ES-I3 (cell line): ENCODE results near the gene DEPP1.

Experiments used
- H3K36me3 ChIP-seq: 2 replicates; pipeline ENCODE4 v1.6.1; 2013; ENCODE audit warnings: mild to moderate bottlenecking, low read length, control low read depth, moderate library complexity; ENCODE audit not compliant: insufficient read depth
- H3K4me1 ChIP-seq: 2 replicates; pipeline ENCODE4 v1.6.1; 2013; ENCODE audit warnings: mild to moderate bottlenecking, control low read depth, low read length; ENCODE audit not compliant: insufficient read depth
- H3K9ac ChIP-seq: 2 replicates; pipeline ENCODE4 v1.6.1; 2013; ENCODE audit warnings: low read depth, mild to moderate bottlenecking, low read length, moderate library complexity
- H3K9me3 ChIP-seq: 2 replicates; pipeline ENCODE4 v1.6.1; 2013; ENCODE audit warnings: mild to moderate bottlenecking, low read length, moderate library complexity; ENCODE audit not compliant: control insufficient read depth, insufficient read depth

DEPP1 gene

GRCh38 chr10:44949915-44950314 is 28.7 kb downstream of the DEPP1 start:
- H3K36me3 ChIP-seq: no peaks in the 10 kb centered on the region
- H3K9me3 ChIP-seq: peaks cover 3% of the 10 kb centered on the region; the same call in 1 of the 2 replicates
- no peak overlapping the region for H3K9ac ChIP-seq
- peaks cover 14% of the 10 kb centered on the region for H3K4me1 ChIP-seq

- H3K36me3 ChIP-seq: no peaks in the 10 kb centered on the region
- H3K9me3 ChIP-seq: peaks cover 5% of the 10 kb centered on the region; the same call in 1 of the 2 replicates
- peaks cover 14% of the 10 kb centered on the region for H3K4me1 ChIP-seq
- H3K9ac ChIP-seq: no peak overlapping the region
Measured at GRCh38 chr10:44949127-44949802, 29.3 kb downstream of the DEPP1 start.

DNA sequence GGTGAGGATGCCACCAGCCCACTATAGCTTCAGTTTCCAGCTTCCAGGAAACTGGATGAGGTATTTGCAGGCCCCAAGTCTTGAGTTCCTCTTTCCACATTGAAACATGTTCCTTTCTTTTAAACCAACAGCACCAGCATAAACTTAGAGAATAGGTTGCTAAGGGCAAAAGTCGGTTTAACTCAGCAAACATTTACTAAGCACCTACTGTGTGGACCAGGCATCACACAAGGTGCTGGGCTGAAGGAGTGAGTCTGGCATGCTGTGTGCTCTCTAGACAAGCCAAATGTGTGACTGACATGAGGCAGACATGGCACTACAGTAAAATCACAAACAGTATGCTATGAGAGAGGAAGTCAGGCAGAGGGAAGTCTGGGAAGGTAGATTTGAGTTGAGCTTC is 30.0 kb downstream of the DEPP1 start:
- H3K4me1 ChIP-seq: peaks cover 14% of the 10 kb centered on the region
- no peak overlapping the region for H3K9ac ChIP-seq
- H3K9me3 ChIP-seq: peaks cover 6% of the 10 kb centered on the region; the same call in 1 of the 2 replicates
- no peaks in the 10 kb centered on the region for H3K36me3 ChIP-seq

DNA sequence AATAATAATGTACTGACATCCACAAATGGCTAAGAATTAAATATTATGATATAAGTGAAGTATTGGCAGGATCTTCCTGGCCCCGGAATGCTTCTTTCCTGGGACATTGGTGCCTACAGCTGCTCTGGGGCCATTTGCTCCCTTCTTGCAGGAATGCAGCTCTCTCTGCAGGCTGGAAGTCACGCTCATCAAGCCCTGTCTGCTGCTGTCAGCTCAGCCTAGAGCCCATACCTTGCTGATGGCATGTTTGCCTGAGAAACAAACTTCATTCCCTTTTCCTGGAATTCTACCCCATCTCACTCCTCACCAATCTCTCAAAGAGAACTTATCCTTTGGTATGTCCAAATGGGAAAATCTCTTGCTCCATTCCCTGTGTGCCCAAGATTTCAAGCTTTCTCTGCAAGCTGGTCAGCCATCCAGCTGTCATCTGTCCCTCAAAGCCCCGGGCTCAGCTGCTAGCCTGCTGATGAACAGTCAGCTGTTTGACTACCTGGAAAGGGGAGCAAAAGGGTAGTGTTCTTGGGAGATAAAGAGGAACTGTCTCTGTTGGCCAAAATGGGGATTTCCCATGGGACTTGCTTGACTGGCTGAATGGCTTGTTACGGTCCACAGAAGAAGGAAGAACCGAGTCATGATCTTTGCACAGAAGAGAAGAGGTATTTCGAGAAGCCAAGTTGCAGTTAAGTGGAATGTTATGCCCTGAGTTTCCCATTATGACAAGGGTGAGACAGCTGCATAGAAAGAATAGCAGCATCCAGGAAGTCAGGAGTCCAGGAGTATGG is 31.0 kb downstream of the DEPP1 start:
- Histone ChIP-seq H3K36me3 (no peaks in the 10 kb centered on the region), H3K9me3 (peaks cover 7% of the 10 kb centered on the region; the same call in 1 of the 2 replicates), H3K4me1 (peaks cover 3% of the 10 kb centered on the region), H3K9ac (no peak overlapping the region)

- Histone ChIP-seq H3K9me3 (peaks cover 15% of the 10 kb centered on the region; the same call in 1 of the 2 replicates), H3K9ac (no peak overlapping the region), H3K4me1 (peaks cover 3% of the 10 kb centered on the region; the same call in 1 of the 2 replicates), H3K36me3 (no peaks in the 10 kb centered on the region)
Measured at GRCh38 chr10:44946205-44946604, 32.4 kb downstream of the DEPP1 start.

- Histone ChIP-seq H3K9me3 (peaks cover 15% of the 10 kb centered on the region; the same call in 1 of the 2 replicates), H3K9ac (no peak overlapping the region), H3K4me1 (no peaks in the 10 kb centered on the region), H3K36me3 (no peaks in the 10 kb centered on the region)
Measured at GRCh38 chr10:44944354-44944753, 34.3 kb downstream of the DEPP1 start.

DNA sequence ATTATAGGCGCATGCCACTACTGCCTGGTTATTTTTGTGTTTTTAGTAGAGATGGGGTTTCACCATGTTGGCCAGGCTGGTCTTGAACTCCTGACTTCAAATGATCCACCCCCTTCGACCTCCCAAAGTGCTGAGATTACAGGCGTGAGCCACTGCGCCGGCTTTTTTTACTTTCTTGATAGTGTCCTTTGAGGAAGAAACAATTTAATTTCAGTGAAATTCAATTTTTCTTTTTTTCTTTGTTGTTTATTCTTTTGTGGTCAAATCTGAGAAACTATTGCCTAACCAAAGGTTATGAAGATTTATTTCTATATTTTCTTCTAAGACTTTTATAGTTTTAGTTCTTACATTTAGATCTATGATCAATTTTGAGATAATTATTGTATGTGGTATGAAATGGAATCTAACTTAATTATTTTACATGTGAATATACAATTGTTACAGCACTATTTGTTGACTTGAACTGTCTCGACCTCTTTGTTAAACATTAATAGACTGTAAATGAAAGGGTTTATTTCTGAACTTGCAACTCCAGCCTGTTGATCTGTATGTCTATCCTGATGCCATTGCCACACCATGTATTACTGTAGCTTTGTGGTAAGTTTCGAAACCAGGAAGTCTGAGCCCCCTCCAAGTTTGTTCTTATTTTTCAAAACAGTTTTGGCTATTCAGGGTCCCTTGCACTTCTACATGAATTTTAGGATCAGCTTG is 38.8 kb downstream of the DEPP1 start:
- Histone ChIP-seq H3K9ac (no peak overlapping the region), H3K36me3 (no peaks in the 10 kb centered on the region), H3K9me3 (peaks cover 12% of the 10 kb centered on the region; the same call in 1 of the 2 replicates), H3K4me1 (no peaks in the 10 kb centered on the region)

- Histone ChIP-seq H3K4me1 (no peaks in the 10 kb centered on the region), H3K9ac (no peak overlapping the region), H3K9me3 (peaks cover 9% of the 10 kb centered on the region; the same call in 1 of the 2 replicates), H3K36me3 (no peaks in the 10 kb centered on the region)
Measured at GRCh38 chr10:44938956-44939355, 39.7 kb downstream of the DEPP1 start.

GRCh38 chr10:44937196-44938005 is 41.2 kb downstream of the DEPP1 start:
- no peaks in the 10 kb centered on the region for H3K4me1 ChIP-seq

GRCh38 chr10:44936314-44936975 is 42.2 kb downstream of the DEPP1 start:
- no peak overlapping the region for H3K9ac ChIP-seq
- 0 out of 2 replicates have a peak, but pooled peaks cover 3% of the 10 kb centered on the region for H3K9me3 ChIP-seq
- H3K4me1 ChIP-seq: no peaks in the 10 kb centered on the region
- no peaks in the 10 kb centered on the region for H3K36me3 ChIP-seq

More at GRCh38 chr10:44937196-44938005, 41.2 kb downstream of the DEPP1 start:
- Histone ChIP-seq H3K9me3 (peaks cover 6% of the 10 kb centered on the region; the same call in 1 of the 2 replicates), H3K9ac (no peak overlapping the region), H3K36me3 (no peaks in the 10 kb centered on the region)

DNA sequence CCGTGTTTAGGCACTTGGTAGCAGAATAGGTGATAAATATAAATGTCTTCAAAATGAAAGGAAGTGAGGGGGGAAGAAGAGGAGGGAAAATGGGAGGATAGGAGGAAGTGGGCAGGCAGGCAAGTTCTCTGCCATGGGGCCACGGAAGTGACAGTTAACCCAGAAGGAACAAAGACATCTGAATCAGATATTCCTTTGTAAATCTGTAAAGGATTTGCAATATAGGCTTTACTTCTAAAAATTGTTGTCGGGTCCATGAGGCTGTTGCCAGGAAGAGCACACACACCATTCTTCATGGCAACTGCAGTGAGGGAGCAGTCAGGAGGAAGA is 42.7 kb downstream of the DEPP1 start:
- no peak overlapping the region for H3K9ac ChIP-seq
- H3K36me3 ChIP-seq: no peaks in the 10 kb centered on the region
- H3K9me3 ChIP-seq: no peaks in the 10 kb centered on the region
- H3K4me1 ChIP-seq: no peaks in the 10 kb centered on the region

DNA sequence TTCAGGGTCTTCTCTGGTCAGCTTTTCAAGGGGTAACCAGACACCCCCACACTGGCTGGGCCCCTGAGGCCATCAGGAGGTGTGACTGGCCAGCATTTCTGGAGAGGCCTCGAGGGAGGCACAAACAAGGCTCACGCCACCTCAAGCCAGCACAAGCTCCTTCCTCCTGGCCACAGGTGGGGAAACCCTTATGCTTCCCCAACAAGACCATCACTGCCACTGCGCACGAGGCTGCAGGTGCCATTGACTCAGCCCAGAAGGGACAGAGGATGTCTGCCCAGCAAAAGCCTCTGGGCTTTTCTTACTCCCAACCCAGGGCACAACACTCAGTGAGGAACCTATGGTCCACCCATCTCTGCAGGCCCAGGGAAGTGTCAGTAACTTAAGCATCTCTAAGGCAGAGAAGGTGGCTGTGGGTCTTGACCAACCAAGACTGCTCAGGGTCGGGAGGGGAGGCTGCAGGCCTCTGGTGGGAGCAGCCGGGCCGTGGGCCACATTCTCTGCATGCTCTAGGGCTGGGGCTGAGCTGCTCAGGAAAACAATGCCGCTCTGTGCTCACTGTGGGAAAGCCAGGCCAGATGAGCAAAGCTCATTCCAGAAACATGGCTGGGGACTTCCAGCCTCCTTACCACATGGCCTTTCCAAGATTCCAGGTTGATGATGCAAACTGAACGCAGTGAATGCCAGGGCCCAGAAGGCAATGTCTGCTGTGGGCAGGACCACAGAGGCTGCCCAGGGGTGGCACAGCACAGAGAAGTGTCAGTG is 43.2 kb downstream of the DEPP1 start:
- H3K9ac ChIP-seq: no peak overlapping the region
- H3K4me1 ChIP-seq: no peaks in the 10 kb centered on the region

More for the DNA sequence above, 43.2 kb downstream of the DEPP1 start:
- H3K9me3 ChIP-seq: no peaks in the 10 kb centered on the region
- no peaks in the 10 kb centered on the region for H3K36me3 ChIP-seq
